SH-SY5Y (cell line): ENCODE results near the gene MAPK9.

Experiments used
- GATA2 ChIP-seq: IDR thresholded peaks from 2 replicates; pipeline ENCODE4 v1.6.1; 2011; ENCODE audit warnings: mild to moderate bottlenecking, low read depth, low read length
- GATA3 ChIP-seq: IDR thresholded peaks from 2 replicates; pipeline ENCODE4 v1.6.1; 2011; ENCODE audit warnings: low read depth, mild to moderate bottlenecking, low read length, moderate library complexity

DNA sequence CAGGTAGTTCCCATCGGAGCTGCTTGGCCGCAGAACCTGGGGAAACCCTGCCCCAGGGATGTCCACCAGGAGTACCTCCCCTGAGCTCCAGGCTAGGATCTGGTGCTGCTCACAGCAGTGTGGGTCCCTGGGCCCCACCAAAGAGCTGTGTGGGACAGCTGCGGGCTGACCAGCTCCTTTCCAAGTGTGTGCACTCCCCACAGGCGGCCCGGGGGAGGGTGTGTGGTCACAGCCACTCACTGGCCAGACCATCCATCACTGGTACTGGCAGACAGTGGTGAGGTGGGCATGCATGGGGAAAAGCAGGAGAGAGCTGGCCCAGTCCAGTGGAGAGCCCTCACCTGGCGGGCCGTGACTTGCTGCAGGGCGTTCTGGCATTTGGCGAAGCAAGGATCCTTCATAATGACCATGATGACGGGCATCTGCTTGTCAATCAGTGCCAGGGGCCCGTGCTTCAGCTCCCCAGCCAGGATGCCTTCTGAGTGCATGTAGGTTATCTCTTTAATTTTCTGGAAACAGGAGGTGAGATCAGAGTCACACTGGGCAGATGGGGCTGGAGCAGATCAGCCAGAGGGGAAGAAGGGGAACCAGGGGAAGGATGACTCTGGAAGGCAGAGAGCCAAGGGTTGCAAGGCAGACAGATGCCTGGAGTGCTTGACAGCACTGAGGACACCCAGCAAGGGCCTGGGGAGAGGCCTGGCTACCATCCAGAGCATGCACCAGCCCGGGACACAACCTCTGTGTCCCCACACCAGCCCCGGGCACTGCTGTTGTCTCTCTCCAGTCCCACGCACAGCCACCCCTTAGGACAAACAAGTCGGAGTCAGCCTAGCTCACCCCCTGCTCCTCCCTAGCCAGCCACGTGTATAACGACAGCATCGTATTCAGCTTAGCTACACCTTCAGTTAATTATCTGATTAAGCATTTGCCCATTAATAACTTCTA is 12.8 kb upstream of the MAPK9 start:
- TF ChIP-seq GATA2: 0 out of 2 replicates have a peak, but pooled peaks have one; percentile 10
- no peak for TF ChIP-seq GATA3
